ENCODE data around the gene NBAS.

- TF ChIP-seq CTCF (IDR thresholded peaks at IDR 0.05; ENCODE audit: insufficient read depth, low read length, poor library complexity, severe bottlenecking) = no peak
- no peak for TF ChIP-seq EZH2phosphoT487 (conservative IDR thresholded peaks at IDR 0.05; ENCODE audit: low read length)
Observed at GRCh38 chr2:15163326-15163725, 397.8 kb downstream of the NBAS start.

Measured in SU-DHL-6 (cell line).